Raji (cell line): Measurements from ENCODE around the gene MYO5C.

ENCODE experiments used
- POLR2A ChIP-seq: IDR thresholded peaks from 2 replicates; pipeline ENCODE4 v1.6.1; 2011; ENCODE audit warnings: low read depth, low read length, control low read depth; ENCODE audit not compliant: insufficient read depth

Gene MYO5C

DNA sequence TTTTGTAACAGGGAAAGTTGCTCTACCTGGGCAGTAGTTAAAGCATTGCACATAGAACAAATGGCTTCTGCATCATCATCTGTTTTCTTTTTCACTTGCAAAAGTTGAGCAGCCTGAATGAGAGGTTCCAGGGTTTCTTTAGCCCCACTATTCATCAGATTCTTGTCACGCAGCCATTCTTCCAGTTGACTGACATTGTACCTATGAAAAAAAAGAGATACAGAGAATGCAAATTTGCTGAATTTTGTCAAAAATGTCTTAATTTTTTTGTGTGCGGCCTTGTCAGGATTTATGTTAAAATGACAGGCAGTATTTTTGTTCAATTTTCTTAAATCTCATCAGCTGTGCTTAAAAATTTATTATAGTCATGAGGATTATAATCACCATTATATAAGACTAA lies 21.4 kb upstream of the MYO5C start:
- TF ChIP-seq POLR2A = no peak

GRCh38 chr15:52309154-52309548 lies 13.5 kb upstream of the MYO5C start:
- TF ChIP-seq POLR2A = no peak

- TF ChIP-seq POLR2A = no peak
Measured at GRCh38 chr15:52308446-52309153, 13.0 kb upstream of the MYO5C start.

DNA sequence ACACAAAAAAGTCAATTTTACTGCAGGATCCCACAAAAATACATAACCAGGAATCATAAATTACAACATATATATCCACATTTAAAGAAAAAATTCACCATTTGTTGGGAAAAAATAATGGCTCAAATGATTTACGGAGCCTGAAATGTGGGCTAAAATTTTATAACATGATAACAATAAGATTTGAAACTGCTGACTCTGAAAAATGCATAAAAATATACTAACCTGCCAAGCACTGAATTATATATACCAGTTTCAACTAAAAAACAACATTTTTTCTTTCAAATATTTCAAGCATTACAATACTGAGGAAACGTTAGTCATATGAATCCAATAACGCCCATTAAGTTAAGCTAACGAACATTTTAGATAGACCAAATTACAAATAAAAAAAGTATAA lies 12.2 kb upstream of the MYO5C start:
- no peak for TF ChIP-seq POLR2A

GRCh38 chr15:52306270-52306669 lies 10.7 kb upstream of the MYO5C start:
- no peak for TF ChIP-seq POLR2A

DNA sequence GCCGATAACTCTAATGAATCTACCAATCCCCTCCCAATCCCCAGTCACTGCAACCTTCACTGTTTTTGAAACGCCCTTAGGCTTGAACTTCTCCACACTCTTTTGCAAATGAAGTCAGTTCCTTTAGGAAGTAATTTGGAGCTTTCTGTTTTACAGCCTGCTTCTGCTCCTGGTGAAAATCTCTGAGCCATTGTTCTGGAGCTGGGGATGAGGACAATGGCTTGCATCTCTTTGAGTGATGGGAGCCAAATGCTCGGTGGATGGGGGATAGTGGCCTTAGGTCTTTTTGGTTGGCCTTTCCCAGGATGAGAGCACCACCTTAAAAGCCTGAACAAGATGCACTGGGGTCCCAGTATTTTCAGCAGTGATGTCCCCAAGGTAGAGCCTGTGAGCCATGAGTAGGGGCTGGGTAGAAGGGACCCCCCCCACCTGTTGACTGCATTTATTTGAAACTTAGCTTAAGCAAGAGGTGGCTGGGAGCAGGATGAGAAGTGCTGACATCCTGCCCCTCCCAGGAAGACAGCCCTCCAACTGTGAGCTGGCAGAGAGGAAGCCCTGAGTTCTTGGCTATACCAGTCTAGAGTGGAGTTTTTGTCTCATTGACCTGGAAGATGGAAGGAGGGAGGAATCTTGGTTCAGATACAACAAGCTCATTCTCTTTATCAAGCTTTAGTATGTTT lies 7.6 kb upstream of the MYO5C start:
- TF ChIP-seq POLR2A = no peak

DNA sequence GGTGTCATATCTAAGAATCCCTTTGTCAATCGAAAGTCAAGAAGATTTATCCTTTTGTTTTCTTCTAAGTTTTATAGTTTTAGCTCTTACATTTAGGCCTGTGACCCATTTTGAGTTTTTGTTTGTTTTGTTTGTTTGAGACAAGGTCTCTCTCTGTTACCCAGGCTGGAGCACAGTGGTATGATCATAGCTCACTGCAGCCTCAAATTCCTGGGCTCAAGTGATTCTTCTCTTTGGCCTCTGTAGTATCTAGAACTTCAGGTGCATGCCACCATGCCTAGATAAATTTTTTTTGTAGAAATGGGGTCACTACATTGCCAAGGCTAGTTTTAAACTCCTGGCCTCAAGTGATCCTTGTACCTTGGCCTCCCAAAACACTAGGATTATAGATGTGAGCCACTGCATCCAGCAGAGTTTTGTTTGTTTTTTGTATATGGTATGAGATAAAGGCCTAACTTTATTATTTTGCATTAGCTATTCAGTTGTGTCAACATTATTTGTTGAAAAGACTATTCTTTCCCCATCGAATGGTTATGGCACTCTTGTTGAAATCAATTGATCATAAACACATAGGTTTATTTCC lies 5.8 kb upstream of the MYO5C start:
- no peak for TF ChIP-seq POLR2A

- no peak for TF ChIP-seq POLR2A
Measured at GRCh38 chr15:52294881-52295420, 653 bp downstream of the MYO5C start.

- no peak for TF ChIP-seq POLR2A
Measured at GRCh38 chr15:52292780-52293392, 2.7 kb downstream of the MYO5C start.

DNA sequence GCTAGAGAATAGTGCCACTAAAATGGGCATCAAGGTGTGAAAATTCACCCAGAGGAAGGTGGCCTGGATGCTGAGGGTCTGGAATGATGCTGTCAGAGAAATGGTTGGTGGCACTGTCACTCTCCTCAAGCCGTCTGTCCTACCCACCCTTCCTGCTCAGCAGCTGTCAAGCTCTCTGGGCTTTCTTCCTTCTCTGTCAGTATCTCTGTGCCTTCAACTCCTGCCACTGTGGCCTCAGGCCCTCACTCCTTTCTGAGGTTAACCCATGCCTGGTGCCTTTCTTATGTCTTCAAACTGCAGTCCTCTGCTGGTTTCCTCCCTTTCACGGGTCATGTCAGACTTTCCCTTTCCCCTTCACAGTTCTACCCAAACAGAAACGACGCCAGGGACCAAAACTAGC lies 4.4 kb downstream of the MYO5C start:
- no peak for TF ChIP-seq POLR2A

DNA sequence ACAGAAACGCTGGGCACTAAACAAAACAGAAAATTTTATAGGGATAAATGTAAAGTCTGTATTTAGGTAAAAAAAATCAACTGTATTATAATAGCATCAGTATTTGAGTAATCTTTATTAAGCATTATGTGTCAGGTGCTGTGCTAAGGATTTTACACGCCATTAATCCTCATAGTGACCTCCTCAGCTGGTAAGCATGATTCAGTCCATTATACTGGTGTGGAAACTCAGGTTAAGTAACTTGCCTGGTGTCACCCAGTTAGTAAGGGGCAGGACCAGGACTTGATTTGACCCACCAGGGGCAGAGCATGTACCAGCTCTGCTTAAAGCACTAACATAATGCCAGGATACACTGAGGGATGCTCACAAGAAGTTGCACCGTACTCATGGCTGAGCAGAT lies 4.8 kb downstream of the MYO5C start:
- TF ChIP-seq POLR2A = no peak

DNA sequence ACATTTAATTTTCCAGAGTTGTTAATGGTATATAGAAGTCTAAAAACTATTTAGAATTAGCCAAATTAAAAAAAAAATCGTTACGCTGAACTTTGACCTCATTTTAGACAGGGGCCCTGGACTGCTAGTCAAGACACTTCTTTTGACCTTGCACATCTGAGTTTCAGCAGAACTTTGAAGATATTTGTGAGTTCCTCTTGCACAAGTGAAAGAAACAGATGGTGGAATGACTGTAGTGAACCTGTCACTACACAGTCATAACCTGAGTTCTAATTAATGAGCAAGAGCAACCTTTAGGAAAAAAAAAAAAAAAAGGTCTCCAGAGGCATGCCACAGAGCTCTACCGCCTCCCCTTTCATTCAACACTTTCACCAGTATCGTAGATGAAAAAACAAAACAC lies 5.3 kb downstream of the MYO5C start:
- no peak for TF ChIP-seq POLR2A

GRCh38 chr15:52289629-52290081 lies 5.9 kb downstream of the MYO5C start:
- no peak for TF ChIP-seq POLR2A

- no peak for TF ChIP-seq POLR2A
Measured at GRCh38 chr15:52288986-52289385, 6.6 kb downstream of the MYO5C start.
